HG03439 (cell line): Measurements from ENCODE around the gene ZNF644.
A peak's percentile ranks its signal among the peaks of the same experiment; 100 is the strongest.

Experiments
- ATAC-seq: cut with Tn5 transposase; IDR thresholded peaks from one replicate; pipeline ENCODE4 v1.9.1; 2021; ENCODE audit warnings: mild to moderate bottlenecking, moderate library complexity; ENCODE audit not compliant: unreplicated experiment

ZNF644 gene

GRCh38 chr1:91022518-91022929, 689 bp upstream of the ZNF644 start:
- ATAC-seq = peak; percentile 4

GRCh38 chr1:91020967-91021685, 709 bp downstream of the ZNF644 start:
- peak; percentile 35 for ATAC-seq

GRCh38 chr1:91020486-91020885, 1.3 kb downstream of the ZNF644 start:
- ATAC-seq = no peak

- ATAC-seq = no peak
These were observed 3.8 kb downstream of the ZNF644 start for GRCh38 chr1:91018006-91018405.

- ATAC-seq = no peak
These were observed 5.9 kb downstream of the ZNF644 start for GRCh38 chr1:91015794-91016550.

GRCh38 chr1:91015358-91015780, 6.5 kb downstream of the ZNF644 start:
- ATAC-seq = no peak

GRCh38 chr1:91014475-91014874, 7.4 kb downstream of the ZNF644 start:
- ATAC-seq = no peak

GRCh38 chr1:91013302-91013701, 8.5 kb downstream of the ZNF644 start:
- ATAC-seq = no peak

- no peak for ATAC-seq
These were observed 9.6 kb downstream of the ZNF644 start for GRCh38 chr1:91012196-91012595.

GRCh38 chr1:91011726-91012125, 10.1 kb downstream of the ZNF644 start:
- no peak for ATAC-seq

- no peak for ATAC-seq
These were observed 14.0 kb downstream of the ZNF644 start for GRCh38 chr1:91007827-91008226.

GRCh38 chr1:91007092-91007491, 14.7 kb downstream of the ZNF644 start:
- no peak for ATAC-seq

GRCh38 chr1:91006113-91006908, 15.5 kb downstream of the ZNF644 start:
- ATAC-seq = no peak

- ATAC-seq = no peak
These were observed 16.6 kb downstream of the ZNF644 start for GRCh38 chr1:91005285-91005684.

- ATAC-seq = no peak
These were observed 17.7 kb downstream of the ZNF644 start for GRCh38 chr1:91004145-91004544.

- no peak for ATAC-seq
These were observed 25.0 kb downstream of the ZNF644 start for GRCh38 chr1:90996742-90997413.

- no peak for ATAC-seq
These were observed 26.4 kb downstream of the ZNF644 start for GRCh38 chr1:90995311-90995894.

GRCh38 chr1:90994461-90994860, 27.4 kb downstream of the ZNF644 start:
- ATAC-seq = no peak

GRCh38 chr1:90993245-90993644, 28.6 kb downstream of the ZNF644 start:
- no peak for ATAC-seq

GRCh38 chr1:90990779-90991178, 31.1 kb downstream of the ZNF644 start:
- ATAC-seq = no peak

GRCh38 chr1:90989990-90990389, 31.8 kb downstream of the ZNF644 start:
- no peak for ATAC-seq
